OCI-LY1 (cell line): ENCODE data around the gene MCC.

Experiments
- H2AFZ ChIP-seq: fragments of 200-600 bp; sonication (generic), shearing (Covaris generic); 2 replicates; pipeline ENCODE4 v1.6.0; 2014; ENCODE audit warnings: antibody characterized with exemption, mild to moderate bottlenecking, low read length
- H3F3A ChIP-seq: fragments of 200-600 bp; sonication (generic), shearing (Covaris generic); 2 replicates; pipeline ENCODE4 v1.6.0; 2014; ENCODE audit warnings: mild to moderate bottlenecking, antibody characterized with exemption, low read length, moderate library complexity; ENCODE audit not compliant: insufficient read depth
- H3K27ac ChIP-seq: fragments of 200-600 bp; sonication (generic); 2 replicates; pipeline ENCODE4 v1.5.1; 2014; ENCODE audit warnings: low read length, mixed run types, mild to moderate bottlenecking, low read depth; ENCODE audit not compliant: poor library complexity, severe bottlenecking
- H3K27me3 ChIP-seq: fragments of 200-600 bp; sonication (generic); 2 replicates; pipeline ENCODE4 v1.6.0; 2014; ENCODE audit warnings: antibody characterized with exemption, mild to moderate bottlenecking, low read length, moderate library complexity; ENCODE audit not compliant: insufficient read depth
- H3K36me3 ChIP-seq: fragments of 200-600 bp; sonication (generic); 2 replicates; pipeline ENCODE4 v1.6.1; 2014; ENCODE audit warnings: mild to moderate bottlenecking, antibody characterized with exemption, low read length, moderate library complexity, mixed read lengths; ENCODE audit not compliant: insufficient read depth
- H3K4me1 ChIP-seq: fragments of 200-600 bp; sonication (generic); 2 replicates; pipeline ENCODE4 v1.5.1; 2014; ENCODE audit warnings: mild to moderate bottlenecking, low read length, moderate library complexity; ENCODE audit not compliant: insufficient read depth, severe bottlenecking
- H3K4me2 ChIP-seq: fragments of 200-600 bp; sonication (generic), shearing (Covaris generic); 2 replicates; pipeline ENCODE4 v1.6.1; 2014; ENCODE audit warnings: low read length
- H3K4me3 ChIP-seq: fragments of 200-600 bp; sonication (generic); 2 replicates; pipeline ENCODE4 v1.5.1; 2014; ENCODE audit warnings: low read length, low read depth, mild to moderate bottlenecking, mixed read lengths; ENCODE audit not compliant: poor library complexity, severe bottlenecking
- H3K79me2 ChIP-seq: fragments of 200-600 bp; shearing (Covaris generic); 2 replicates; pipeline ENCODE4 v1.6.1; 2016; ENCODE audit warnings: mixed run types, low read length, mixed read lengths; ENCODE audit not compliant: insufficient read depth
- H3K9ac ChIP-seq: fragments of 200-600 bp; sonication (generic), shearing (Covaris generic); 2 replicates; pipeline ENCODE4 v1.6.1; 2014; ENCODE audit warnings: mild to moderate bottlenecking, low read length, mixed read lengths
- H3K9me2 ChIP-seq: fragments of 200-600 bp; sonication (generic), shearing (Covaris generic); 2 replicates; pipeline ENCODE4 v1.6.1; 2014; ENCODE audit warnings: low read depth, mild to moderate bottlenecking, low read length, mixed read lengths
- H3K9me3 ChIP-seq: fragments of 200-600 bp; shearing (Covaris generic); 2 replicates; pipeline ENCODE4 v1.6.1; 2014; ENCODE audit warnings: low read length, mixed read lengths
- H4K20me1 ChIP-seq: fragments of 200-600 bp; sonication (generic), shearing (Covaris generic); 2 replicates; pipeline ENCODE4 v1.6.0; 2016; ENCODE audit warnings: mild to moderate bottlenecking, low read length; ENCODE audit not compliant: insufficient read depth
- CTCF ChIP-seq: fragments of 200-600 bp; sonication (generic), shearing (Covaris generic); IDR thresholded peaks from 2 replicates; pipeline ENCODE4 v1.5.1; 2017; ENCODE audit warnings: mild to moderate bottlenecking, antibody characterized with exemption, low read length, moderate library complexity, mixed read lengths
- EZH2 ChIP-seq: fragments of 200-600 bp; sonication (generic), shearing (Covaris generic); IDR thresholded peaks from 2 replicates; pipeline ENCODE4 v1.8.0; 2017; ENCODE audit warnings: borderline replicate concordance, mixed run types, mild to moderate bottlenecking, antibody characterized with exemption, low read length, moderate library complexity, mixed read lengths

The MCC gene

GRCh38 chr5:113039934-113040285 is 448.3 kb downstream of the MCC start:
- Histone ChIP-seq H2AFZ (no peak overlapping the region), H3K9ac (no peak overlapping the region), H3K4me1 (no peaks in the 10 kb centered on the region)

GRCh38 chr5:113039229-113039933 is 448.9 kb downstream of the MCC start:
- TF ChIP-seq CTCF, result no peak
- no peak for TF ChIP-seq EZH2
- H3K4me3 ChIP-seq, result no peak overlapping the region
- no peaks in the 10 kb centered on the region for H3K27me3 ChIP-seq
- H3K4me2 ChIP-seq, result no peak overlapping the region
- no peak overlapping the region for H3K27ac ChIP-seq
- no peaks in the 10 kb centered on the region for H3K9me2 ChIP-seq
- H3K36me3 ChIP-seq, result no peaks in the 10 kb centered on the region
- no peaks in the 10 kb centered on the region for H4K20me1 ChIP-seq
- no peaks in the 10 kb centered on the region for H3K9me3 ChIP-seq
- no peak overlapping the region for H3K9ac ChIP-seq
- H3K4me1 ChIP-seq, result no peaks in the 10 kb centered on the region
- H3K79me2 ChIP-seq, result no peaks in the 10 kb centered on the region
- no peak overlapping the region for H2AFZ ChIP-seq
- H3F3A ChIP-seq, result no peaks in the 10 kb centered on the region

More at GRCh38 chr5:113039934-113040285, 448.3 kb downstream of the MCC start:
- H3K27me3 ChIP-seq, result no peaks in the 10 kb centered on the region
- H3K4me2 ChIP-seq, result no peak overlapping the region
- H3K27ac ChIP-seq, result no peak overlapping the region
- no peaks in the 10 kb centered on the region for H3K9me3 ChIP-seq
- H3K79me2 ChIP-seq, result no peaks in the 10 kb centered on the region
- no peak overlapping the region for H3K4me3 ChIP-seq
- TF ChIP-seq CTCF (no peak), EZH2 (no peak)
- no peaks in the 10 kb centered on the region for H3K36me3 ChIP-seq
- no peaks in the 10 kb centered on the region for H3K9me2 ChIP-seq
- no peaks in the 10 kb centered on the region for H4K20me1 ChIP-seq
- no peaks in the 10 kb centered on the region for H3F3A ChIP-seq

- H3K4me3 ChIP-seq, result no peak overlapping the region
- H2AFZ ChIP-seq, result no peak overlapping the region
- no peak overlapping the region for H3K9ac ChIP-seq
- H3K27ac ChIP-seq, result no peak overlapping the region
- H4K20me1 ChIP-seq, result no peaks in the 10 kb centered on the region
- H3K79me2 ChIP-seq, result no peaks in the 10 kb centered on the region
- H3K9me2 ChIP-seq, result no peaks in the 10 kb centered on the region
- H3K36me3 ChIP-seq, result no peaks in the 10 kb centered on the region
- no peak for TF ChIP-seq CTCF
- no peak for TF ChIP-seq EZH2
- H3K4me2 ChIP-seq, result no peak overlapping the region
- H3K27me3 ChIP-seq, result no peaks in the 10 kb centered on the region
- H3F3A ChIP-seq, result no peaks in the 10 kb centered on the region
- no peaks in the 10 kb centered on the region for H3K9me3 ChIP-seq
- H3K4me1 ChIP-seq, result no peaks in the 10 kb centered on the region
Measured at GRCh38 chr5:113038714-113039113, 449.5 kb downstream of the MCC start.
